HEK293T (cell line): ENCODE data around the gene AKAP6.

ENCODE experiments used
- FOXK2 ChIP-seq: fragments of 450-650 bp; IDR thresholded peaks from 2 replicates; pipeline ENCODE4 v1.6.1; 2016; ENCODE audit warnings: mild to moderate bottlenecking
- SUZ12 ChIP-seq: fragments of 450-650 bp; IDR thresholded peaks from 2 replicates; pipeline ENCODE4 v1.6.1; 2016; ENCODE audit warnings: mild to moderate bottlenecking

DNA sequence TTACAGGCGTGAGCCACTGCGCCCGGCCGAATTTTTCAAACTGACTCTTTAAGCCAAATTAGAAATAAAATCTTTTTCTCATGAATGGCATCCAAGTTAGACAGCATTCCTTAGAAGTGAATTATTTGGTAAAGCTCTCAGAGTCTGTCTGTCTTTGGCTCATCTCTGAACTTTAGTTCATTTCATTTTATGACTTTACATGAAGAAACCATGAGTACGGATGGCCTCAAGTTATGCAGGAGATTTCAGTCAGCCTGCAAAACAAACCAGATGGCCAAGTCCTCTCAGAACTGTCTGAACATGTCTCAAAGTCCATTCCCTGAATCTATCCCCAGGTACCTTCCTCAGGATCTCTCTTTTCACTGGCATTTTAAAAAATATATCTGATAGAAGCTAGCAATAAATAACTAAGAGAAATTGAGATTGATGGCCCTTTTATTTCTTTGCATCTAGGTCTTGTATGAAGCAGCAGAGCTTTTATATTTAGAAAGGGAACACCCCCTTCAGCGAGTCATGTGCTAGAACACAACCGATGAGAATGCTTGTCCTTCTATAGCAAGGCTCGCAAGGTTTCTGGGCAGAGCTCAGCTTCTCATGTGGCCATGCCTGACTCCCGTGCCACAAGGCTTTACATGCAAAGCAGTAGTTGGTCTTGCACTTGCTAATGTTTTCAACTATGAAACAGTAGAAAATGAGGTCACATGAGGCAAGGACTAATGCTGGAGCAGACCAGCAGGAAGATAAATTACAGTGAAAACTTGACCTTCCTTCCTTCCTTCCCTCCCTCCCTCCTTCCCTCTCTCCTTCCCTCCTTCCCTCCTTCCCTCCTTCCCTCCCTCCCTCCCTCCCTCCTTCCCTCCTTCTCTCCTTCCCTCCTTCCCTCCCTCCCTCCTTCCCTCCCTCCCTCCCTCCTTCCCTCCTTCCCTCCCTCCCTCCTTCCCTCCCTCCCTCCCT is 125.0 kb downstream of the AKAP6 start:
- TF ChIP-seq SUZ12 = no peak
- TF ChIP-seq FOXK2 = no peak
